MV-4-11 (cell line): ENCODE measurements around the gene HERPUD1.
"Not testable (repeated sequence)": the region's sequence is repeated elsewhere in the genome, so short reads cannot be mapped to it uniquely, and the experiment has no call there.

ENCODE experiments used
- DNase-seq: peaks from one replicate; lab custom pipeline; 2025; lab: John Stamatoyannopoulos, UW

The HERPUD1 gene

GRCh38 chr16:56931892-56932720, at the start of gene HERPUD1:
HERPUD1 (plus strand) TSS chr16:56932142; CDS start chr16:56932245, 103 bp downstream.
- peak; percentile 97 for DNase-seq

DNA sequence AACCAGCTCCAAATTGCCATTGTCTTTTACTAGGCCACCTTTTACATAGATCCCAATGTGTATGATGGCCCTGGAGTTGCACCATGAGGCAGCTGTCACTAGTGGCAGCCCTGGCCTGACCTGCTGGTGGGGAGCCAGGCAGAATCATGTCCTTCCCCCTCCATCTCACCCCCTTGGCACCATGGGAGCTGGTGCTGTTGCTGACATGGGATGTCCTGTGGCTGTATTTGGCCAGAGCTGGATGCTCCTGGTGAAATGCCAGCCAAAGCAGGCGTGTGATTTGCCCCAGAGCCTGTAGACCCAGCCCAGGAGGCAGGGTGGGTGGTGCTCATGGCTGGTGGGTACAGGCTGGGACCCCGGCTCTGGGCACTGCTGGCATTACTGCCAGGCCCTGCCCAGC, 48.4 kb upstream of the HERPUD1 start:
- no peak for DNase-seq

DNA sequence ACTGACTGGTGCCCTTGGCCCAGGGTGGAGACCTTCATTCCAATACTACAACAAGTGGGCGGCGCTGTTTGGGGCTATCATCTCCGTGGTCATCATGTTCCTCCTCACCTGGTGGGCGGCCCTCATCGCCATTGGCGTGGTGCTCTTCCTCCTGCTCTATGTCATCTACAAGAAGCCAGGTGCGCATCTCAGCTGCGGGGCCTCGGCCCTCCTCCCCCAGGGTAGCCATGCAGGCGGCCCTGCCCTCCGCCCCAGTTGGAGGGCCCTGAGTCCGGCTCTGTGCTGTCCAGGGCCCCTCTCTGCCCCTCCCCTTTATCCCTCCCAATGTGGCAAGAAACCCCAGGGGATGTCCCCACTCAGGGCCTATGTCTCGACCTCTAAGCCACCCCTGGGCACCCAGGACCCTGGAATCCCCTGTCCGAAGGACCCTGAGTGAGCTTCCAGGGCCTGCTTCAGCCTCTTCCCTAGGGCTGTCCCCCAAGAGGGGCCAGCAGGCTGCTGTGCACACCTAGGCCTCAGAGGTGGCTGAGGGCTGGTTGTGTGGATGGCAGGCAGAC, 47.8 kb upstream of the HERPUD1 start:
- no peak for DNase-seq

- DNase-seq = not testable (repeated sequence)
These were observed 47.0 kb upstream of the HERPUD1 start for GRCh38 chr16:56884929-56885328.

DNA sequence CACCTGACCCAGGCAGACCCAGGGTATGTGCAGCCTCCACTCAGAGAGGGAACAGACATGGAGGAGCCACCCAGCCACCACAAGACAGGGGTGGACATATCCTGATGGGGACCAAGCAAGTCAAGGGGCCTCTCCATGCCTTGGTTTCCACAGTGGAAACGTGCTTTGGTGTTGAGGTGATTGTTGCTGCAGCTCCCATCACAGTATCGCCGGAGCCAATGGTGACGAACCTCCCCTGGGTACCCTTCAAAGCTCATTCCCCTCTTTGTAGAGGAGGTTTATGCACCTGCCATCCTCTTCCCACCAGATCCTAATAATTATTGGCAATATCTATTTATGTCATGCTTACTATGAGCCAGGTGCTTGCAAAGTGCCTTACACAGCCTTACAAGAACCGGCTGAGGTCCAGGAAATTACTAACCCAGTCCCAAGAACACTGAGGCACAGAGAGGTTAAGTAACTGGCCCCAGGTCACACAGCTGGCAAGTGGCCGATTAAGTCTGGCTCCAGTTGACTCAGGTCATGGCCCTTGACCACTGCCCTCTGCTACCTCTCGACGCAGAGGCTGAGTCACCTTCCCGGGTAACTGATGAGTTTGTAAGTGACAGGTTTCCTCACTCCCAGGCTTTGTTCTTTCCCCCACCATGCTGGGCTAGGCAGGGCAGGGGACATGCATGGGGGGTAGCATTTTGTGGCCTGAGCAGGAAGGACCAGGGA, 46.3 kb upstream of the HERPUD1 start:
- DNase-seq = no peak

DNA sequence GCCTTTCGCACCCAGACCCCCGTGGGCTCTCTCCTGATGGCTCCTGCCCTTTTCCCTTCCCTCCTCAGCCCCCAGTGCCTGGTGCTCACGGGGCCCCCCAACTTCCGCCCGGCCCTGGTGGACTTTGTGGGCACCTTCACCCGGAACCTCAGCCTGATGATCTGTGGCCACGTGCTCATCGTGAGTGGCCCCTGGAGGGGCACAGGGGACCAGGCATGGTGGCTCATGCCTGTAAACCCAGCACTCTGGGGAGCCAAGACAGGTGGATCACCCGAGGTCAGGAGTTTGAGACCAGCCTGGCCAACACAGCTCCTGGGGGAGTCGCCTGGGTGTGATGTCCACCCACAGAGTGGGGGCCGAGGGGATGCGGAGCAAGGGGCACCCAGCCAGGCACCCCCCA, 45.6 kb upstream of the HERPUD1 start:
- no peak for DNase-seq

GRCh38 chr16:56886826-56887225, 45.1 kb upstream of the HERPUD1 start:
- DNase-seq = no peak

DNA sequence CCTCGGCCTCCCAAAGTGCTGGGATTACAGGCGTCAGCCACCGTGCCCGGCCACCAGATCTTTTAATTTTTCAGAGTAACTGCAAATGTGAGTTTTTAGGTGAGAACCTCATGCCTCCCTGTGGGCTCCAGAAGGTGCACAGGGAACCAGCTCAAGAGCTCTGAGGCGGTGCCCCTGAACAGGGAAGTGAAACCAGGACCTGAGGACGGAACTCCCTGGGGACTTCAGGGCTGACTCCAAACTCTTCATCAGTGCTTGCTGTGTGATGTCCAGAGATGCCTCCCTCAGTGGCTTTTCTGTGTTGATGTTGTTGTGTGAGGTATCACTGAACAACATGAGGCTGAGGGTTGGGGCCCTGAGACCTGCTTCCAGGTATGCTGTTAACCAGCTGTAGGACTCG, 43.1 kb upstream of the HERPUD1 start:
- peak; percentile 85 for DNase-seq

DNA sequence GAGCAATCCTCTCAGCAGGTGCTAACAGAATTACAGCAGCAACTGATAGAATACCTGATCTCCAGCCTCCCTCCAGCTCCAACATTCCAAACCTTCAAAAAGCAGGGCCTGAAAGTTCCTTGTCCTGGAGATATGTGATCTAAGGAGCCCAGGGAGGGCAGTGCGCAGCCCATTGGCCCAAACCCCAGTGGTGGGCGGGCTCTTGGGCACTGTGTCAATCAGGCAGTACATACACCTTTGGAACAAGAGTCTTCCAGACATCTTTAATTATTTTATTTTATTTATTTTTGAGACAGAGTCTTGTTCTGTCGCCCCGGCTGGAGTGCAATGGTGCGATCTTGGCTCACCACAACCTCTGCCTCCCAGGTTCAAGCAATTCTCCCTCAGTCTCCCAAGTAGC, 42.7 kb upstream of the HERPUD1 start:
- DNase-seq = no peak

- DNase-seq = no peak
These were observed 40.3 kb upstream of the HERPUD1 start for GRCh38 chr16:56891685-56892084.

DNA sequence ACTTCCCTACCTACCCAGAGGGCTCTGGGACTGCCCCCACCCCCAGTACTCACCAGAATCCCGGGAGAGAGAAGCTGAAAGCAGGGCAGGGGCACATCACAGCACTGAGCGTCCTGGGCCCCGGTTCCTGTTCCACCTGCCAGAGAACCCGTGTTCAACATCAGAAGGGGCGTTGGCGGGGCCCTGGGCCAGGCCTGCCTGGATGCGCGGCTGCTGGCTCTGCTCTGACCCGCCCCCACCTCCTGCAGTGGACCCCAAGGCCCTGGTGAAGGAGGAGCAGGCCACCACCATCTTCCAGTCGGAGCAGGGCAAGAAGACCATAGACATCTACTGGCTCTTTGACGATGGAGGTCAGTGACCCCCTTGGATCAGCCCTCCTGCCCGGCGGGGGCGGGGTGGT, 39.2 kb upstream of the HERPUD1 start:
- no peak for DNase-seq

- no peak for DNase-seq
These were observed 37.5 kb upstream of the HERPUD1 start for GRCh38 chr16:56894331-56894917.

DNA sequence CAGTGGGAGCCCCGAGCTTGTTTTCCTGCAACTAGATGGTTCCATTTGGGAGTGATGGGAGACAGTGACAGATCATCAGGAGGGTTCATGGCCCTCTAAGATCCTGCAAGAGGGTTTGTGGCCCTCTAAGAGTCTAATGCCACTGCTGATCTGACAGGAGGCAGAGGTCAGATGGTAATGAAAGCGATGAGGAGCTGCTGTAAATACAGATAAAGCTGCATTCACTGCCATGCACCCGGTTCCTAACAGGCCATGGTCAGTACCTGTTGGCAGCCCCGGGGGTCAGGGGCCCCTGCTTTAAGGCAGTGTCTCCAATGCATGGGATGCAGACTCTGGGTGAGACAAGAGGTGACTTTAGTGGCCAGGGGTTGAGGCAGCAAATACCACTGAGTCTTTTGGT, 36.1 kb upstream of the HERPUD1 start:
- no peak for DNase-seq

- no peak for DNase-seq
These were observed 35.7 kb upstream of the HERPUD1 start for GRCh38 chr16:56896244-56896643.

DNA sequence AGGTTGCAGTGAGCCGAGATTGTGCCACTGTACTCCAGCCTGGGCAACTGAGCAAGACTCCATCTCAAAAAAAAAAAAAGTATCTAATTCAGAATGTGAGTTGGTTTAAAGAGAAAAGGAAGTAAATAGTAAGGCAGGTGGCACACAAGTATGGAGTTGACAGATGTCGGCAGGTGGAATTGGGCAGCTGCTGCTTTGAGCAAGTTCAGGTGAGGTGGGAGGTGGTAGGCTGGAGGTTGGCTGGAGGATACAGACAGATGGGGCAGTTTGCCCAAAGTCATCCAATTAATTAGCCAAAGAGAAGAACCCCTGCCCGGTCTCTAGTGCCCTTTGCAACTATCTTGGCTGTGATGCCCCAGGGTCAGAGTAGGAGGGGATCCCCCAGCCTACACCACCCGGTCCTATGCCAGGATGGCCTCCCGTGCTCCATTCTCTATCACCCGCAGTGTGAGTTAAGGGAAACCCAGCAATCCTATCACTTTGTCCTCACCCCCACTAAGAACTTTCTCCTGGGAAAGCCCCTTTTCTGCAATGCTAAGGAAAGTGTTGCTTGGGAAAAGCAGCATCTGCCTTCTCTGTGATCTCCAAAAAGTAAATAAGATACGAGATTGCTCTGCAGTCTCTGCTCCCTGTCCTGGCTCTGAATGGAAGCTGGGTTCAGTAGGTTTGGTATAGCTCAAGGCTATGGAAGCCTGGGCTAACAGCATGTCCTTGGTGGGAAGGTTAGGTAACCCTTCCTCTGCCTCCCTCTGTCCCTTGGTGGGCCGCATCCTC, 34.7 kb upstream of the HERPUD1 start:
- DNase-seq = no peak

DNA sequence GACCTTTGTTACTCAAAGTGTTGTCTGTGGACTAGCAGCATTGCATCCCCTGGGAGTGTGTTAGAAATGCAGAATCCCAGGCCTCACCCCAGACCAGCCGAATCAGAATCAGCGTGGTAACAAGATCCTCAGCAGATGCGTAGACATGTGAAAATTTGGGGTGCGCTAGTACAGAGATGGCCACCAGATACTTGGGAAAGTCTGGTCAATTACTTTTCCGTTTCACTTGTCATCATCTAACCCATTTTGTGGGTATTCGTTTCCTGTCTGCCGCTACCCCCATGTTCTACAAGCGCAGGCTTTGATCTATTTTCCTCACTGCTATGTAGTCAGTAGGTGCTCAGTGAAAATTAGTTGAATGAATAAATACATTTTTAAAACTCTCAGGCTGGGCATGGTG, 33.1 kb upstream of the HERPUD1 start:
- no peak for DNase-seq

GRCh38 chr16:56903866-56904265, 28.1 kb upstream of the HERPUD1 start:
- DNase-seq = no peak

- DNase-seq = no peak
These were observed 24.5 kb upstream of the HERPUD1 start for GRCh38 chr16:56907401-56907800.

DNA sequence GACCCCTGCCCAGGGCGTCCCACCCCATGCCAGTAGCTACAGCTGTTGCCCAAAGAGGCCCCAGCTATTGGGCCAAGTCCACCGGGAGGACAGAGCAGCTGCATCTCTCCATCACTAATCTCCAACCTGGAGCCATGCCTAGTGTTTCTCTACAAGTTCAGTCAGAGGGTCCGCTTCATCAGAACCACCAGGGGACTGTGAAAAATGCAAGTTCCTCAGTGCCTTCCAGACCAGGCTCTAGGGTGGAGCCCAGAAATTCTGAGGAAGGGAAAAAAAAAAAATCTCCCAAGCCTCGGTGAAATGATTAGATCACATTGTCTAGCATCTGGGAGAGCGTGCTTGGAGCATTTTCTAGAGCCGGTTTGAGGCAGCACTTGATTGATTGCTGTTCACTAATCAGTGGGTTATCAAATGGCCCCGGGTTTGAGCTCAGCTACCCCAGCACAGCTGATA, 22.4 kb upstream of the HERPUD1 start:
- DNase-seq = no peak

DNA sequence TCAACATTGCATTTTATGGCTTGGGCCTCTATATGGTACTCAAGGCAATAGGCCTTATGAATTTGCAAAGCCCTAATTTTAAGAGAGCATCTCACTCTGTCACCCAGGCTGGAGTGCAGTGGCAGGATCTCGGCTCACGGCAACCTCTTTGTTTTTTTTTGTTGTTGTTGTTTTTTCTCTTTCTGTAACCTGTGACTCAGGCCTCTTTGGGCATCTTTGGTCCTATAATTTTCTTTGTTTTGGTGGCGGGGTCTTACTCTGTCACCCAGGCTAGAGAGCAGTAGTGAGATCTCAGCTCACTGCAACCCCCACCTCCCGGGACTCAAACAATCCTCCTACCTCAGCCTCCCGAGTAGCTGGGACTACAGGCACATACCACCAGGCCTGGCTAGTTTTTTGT, 21.8 kb upstream of the HERPUD1 start:
- DNase-seq = no peak

DNA sequence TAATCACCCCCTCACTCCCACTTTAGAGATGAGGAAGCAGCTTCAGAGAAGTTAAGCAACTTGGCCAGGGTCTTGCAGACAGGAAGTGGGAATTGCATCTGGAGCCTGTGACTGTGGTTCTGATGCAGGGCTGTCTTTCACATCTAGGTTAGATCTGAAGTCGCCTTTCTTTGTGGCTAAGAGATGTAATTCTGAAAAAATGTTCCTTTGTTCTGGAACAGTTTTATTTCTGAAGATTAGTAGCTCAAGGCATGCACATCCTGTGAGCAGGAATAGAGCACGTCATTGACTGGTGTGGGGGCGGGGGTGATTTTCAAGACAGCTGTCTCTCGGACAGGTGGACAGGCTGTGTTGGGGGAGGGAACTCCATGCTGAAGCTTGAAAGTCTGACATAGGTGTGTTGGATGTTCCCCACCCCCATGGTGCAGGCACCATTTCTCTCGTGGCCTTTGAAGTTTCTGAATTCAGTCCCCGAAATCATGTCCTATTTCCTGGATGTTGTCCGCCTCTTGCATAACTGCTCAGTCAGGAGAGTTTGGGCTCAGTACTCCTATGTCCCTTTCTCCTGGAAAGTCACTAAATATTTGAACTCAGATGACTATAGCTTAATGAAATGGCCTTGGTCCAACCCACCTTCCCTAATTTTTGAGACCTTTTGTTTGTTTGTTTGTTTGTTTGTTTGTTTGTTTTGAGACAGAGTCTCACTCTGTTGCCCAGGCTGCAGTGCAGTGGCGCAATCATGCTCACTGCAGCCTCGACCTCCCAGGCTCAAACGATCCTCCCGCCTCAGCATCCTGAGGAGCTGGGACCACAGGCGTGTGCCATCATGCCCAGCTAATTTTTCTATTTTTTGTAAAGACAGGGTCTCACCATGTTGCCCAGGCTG, 21.0 kb upstream of the HERPUD1 start:
- DNase-seq = peak; percentile 96
